Endothelial cell of umbilical vein (primary cell): ENCODE data around the gene PYGB. TPM values are rescaled to one million over a fixed set of nuclear protein-coding genes. Genes with fewer than 3 reads are reported as not detected.

Experiments used
- BruUV-seq: library from RNA; stranded (reverse); fragments of 400-500 nt; replicated peaks from 2 replicates; lab custom pipeline; 2021; lab: Mats Ljungman, UMichigan
- CTCF ChIA-PET: fragments of 300-600, 350-600 bp; sonication (Branson Sonifier 250); formaldehyde crosslinking; loops from one replicate; lab custom pipeline; 2021; ENCODE audit warnings: antibody characterized with exemption, inconsistent platforms; lab: Charles Lee
- POLR2A ChIA-PET: fragments of 300-600, 350-600 bp; sonication (Branson Sonifier 250); formaldehyde crosslinking; loops from one replicate; lab custom pipeline; 2021; ENCODE audit warnings: antibody characterized with exemption, inconsistent platforms; lab: Charles Lee
- DNase-seq: peaks from one replicate; pipeline ENCODE4 v3.0.0-alpha.2; 2011; ENCODE audit warnings: low read depth, low spot score
- FAIRE-seq: peaks from 2 replicates; lab custom pipeline; 2011; peaks lifted over from hg19 to GRCh38; lab: Jason Lieb, UNC
- H2AFZ ChIP-seq: 2 replicates; pipeline ENCODE4 v1.6.0; 2012; ENCODE audit warnings: low read depth, low read length, control low read depth, inconsistent platforms
- H3K27ac ChIP-seq: 2 replicates; pipeline ENCODE4 v1.5.1; 2011; ENCODE audit warnings: low read depth, mild to moderate bottlenecking, control low read depth, low read length, moderate library complexity; ENCODE audit not compliant: insufficient read depth
- H3K27me3 ChIP-seq, 2 experiments: 2 replicates each; pipeline versions ENCODE4 v1.6.0 to v1.6.1; 2011; ENCODE audit warnings: low read length in 2 of 2, mixed read lengths in 1 of 2; ENCODE audit not compliant: control insufficient read depth in 2 of 2, insufficient read depth in 2 of 2
- H3K36me3 ChIP-seq, 2 experiments: 2 replicates in 1 of 2; 3 replicates in 1 of 2; pipeline ENCODE4 v1.5.1; 2011; ENCODE audit warnings: low read length in 2 of 2, mild to moderate bottlenecking in 1 of 2, moderate library complexity in 1 of 2; ENCODE audit not compliant: control insufficient read depth in 2 of 2, insufficient read depth in 2 of 2; ENCODE audit errors: extremely low read depth in 1 of 2
- H3K4me1 ChIP-seq: 3 replicates; pipeline ENCODE4 v1.5.1; 2011; ENCODE audit warnings: mild to moderate bottlenecking, low read length; ENCODE audit not compliant: control insufficient read depth, insufficient read depth; ENCODE audit errors: extremely low read depth
- H3K4me2 ChIP-seq: 2 replicates; pipeline ENCODE4 v1.6.1; 2011; ENCODE audit warnings: low read length, control low read depth, mixed read lengths; ENCODE audit not compliant: insufficient read depth
- H3K4me3 ChIP-seq, 3 experiments: fragments of 200-600 bp in 1 of 3; sonication (generic), shearing (Covaris generic) in 1 of 3; replicated peaks in 1 of 3; 2 replicates each; pipeline ENCODE4 v1.5.1; 2011 to 2016; ENCODE audit warnings: control low read depth in 3 of 3, low read length in 3 of 3, mild to moderate bottlenecking in 2 of 3, inconsistent platforms in 1 of 3, low read depth in 1 of 3, moderate library complexity in 1 of 3; ENCODE audit not compliant: insufficient read depth in 1 of 3
- H3K79me2 ChIP-seq: 2 replicates; pipeline ENCODE4 v1.6.0; 2012; ENCODE audit warnings: low read length, inconsistent platforms; ENCODE audit not compliant: control insufficient read depth, insufficient read depth
- H3K9ac ChIP-seq: replicated peaks from 2 replicates; pipeline ENCODE3; 2011; ENCODE audit warnings: low read length, control low read depth; ENCODE audit not compliant: insufficient read depth; ENCODE audit errors: extremely low read depth
- H3K9me1 ChIP-seq: replicated peaks from 3 replicates; pipeline ENCODE4 v1.6.0; 2011; ENCODE audit warnings: mild to moderate bottlenecking, low read length; ENCODE audit not compliant: control insufficient read depth, insufficient read depth; ENCODE audit errors: extremely low read depth
- H3K9me3 ChIP-seq: replicated peaks from 2 replicates; pipeline ENCODE4 v1.5.1; 2012; ENCODE audit warnings: low read length, inconsistent platforms; ENCODE audit not compliant: control insufficient read depth, insufficient read depth
- H4K20me1 ChIP-seq: replicated peaks from 2 replicates; pipeline ENCODE3; 2011; ENCODE audit warnings: mild to moderate bottlenecking, low read length; ENCODE audit not compliant: control insufficient read depth, insufficient read depth; ENCODE audit errors: extremely low read depth
- EZH2 ChIP-seq: IDR thresholded peaks from 2 replicates; pipeline ENCODE4 v1.6.1; 2012; ENCODE audit warnings: borderline replicate concordance, low read depth, mild to moderate bottlenecking, moderate library complexity, low read length, inconsistent platforms; ENCODE audit not compliant: severe bottlenecking
- FOS ChIP-seq: IDR thresholded peaks from 2 replicates; pipeline ENCODE4 v1.6.1; 2011; ENCODE audit warnings: mild to moderate bottlenecking, low read length, moderate library complexity, borderline replicate concordance; ENCODE audit not compliant: insufficient read depth
- GATA2 ChIP-seq: IDR thresholded peaks from 2 replicates; pipeline ENCODE4 v1.7.0; 2011; ENCODE audit warnings: low read depth, mild to moderate bottlenecking, moderate library complexity, mixed read lengths, low read length; ENCODE audit not compliant: insufficient read length, insufficient read depth
- JUN ChIP-seq: IDR thresholded peaks from 2 replicates; pipeline ENCODE4 v1.6.1; 2011; ENCODE audit warnings: borderline replicate concordance, low read depth; ENCODE audit not compliant: insufficient read length, insufficient read depth
- MYC ChIP-seq: IDR thresholded peaks from one replicate; pipeline ENCODE4 v1.6.1; 2011; ENCODE audit warnings: mild to moderate bottlenecking, low read depth, low read length
- POLR2A ChIP-seq: IDR thresholded peaks from 2 replicates; pipeline ENCODE4 v1.6.1; 2012; ENCODE audit warnings: low read depth, mild to moderate bottlenecking, control low read depth, low read length
- POLR2AphosphoS5 ChIP-seq: IDR thresholded peaks from 2 replicates; pipeline ENCODE4 v1.6.1; 2012; ENCODE audit warnings: low read depth, mild to moderate bottlenecking, control low read depth, low read length, moderate library complexity; ENCODE audit not compliant: insufficient read depth
- dilution Hi-C: fragments of 300-500 bp; cut with MboI; formaldehyde crosslinking; loops from one replicate; pipeline ENCODE4 v1.15.0; 2019; ENCODE audit warnings: low sequenced_read_pairs; ENCODE audit not compliant: extremely low pct_ligation_motif_present
- intact Hi-C: fragments of 100-400 bp; cut with micrococcal nuclease; formaldehyde crosslinking; loops from one replicate; pipeline ENCODE4 v1.10.0; 2022
- polyA plus RNA-seq, 4 experiments: library from polyadenylated mRNA; depleted of rRNA in 3 of 4; stranded (reverse) in 3 of 4; unstranded in 1 of 4; fragments of >200 nt; gene quantifications; 2 replicates each; pipeline versions ENCODE4 v1.2.1 to v1.2.3, GENCODE V29; 2011 to 2012; ENCODE audit warnings: missing spikeins in 1 of 4
- total RNA-seq: library from RNA; stranded (reverse); gene quantifications from 2 replicates; pipeline ENCODE4 v1.2.3, GENCODE V29; 2021
- TF ChIP-seq, protein P1 (sequence below), 2 donors: IDR thresholded peaks; 1 replicate in 1 of 2; 2 replicates in 1 of 2; pipeline ENCODE4 v1.5.1; 2011; ENCODE audit warnings: low read length in 2 of 2, mild to moderate bottlenecking in 2 of 2, moderate library complexity in 2 of 2, control low read depth in 1 of 2, inconsistent platforms in 1 of 2, low read depth in 1 of 2; ENCODE audit not compliant: insufficient read depth in 1 of 2; ENCODE audit errors: extremely low read depth in 1 of 2
- TF ChIP-seq, protein P2 (sequence below): IDR thresholded peaks from 2 replicates; pipeline ENCODE4 v1.6.1; 2011; ENCODE audit not compliant: insufficient read depth, insufficient read length

The PYGB gene
- total and polyA plus RNA-seq, 2 donors (not counting 3 experiments of a cell fraction or from before 2014, with no cell fraction given): 36.1 to 60.2 TPM

DNA sequence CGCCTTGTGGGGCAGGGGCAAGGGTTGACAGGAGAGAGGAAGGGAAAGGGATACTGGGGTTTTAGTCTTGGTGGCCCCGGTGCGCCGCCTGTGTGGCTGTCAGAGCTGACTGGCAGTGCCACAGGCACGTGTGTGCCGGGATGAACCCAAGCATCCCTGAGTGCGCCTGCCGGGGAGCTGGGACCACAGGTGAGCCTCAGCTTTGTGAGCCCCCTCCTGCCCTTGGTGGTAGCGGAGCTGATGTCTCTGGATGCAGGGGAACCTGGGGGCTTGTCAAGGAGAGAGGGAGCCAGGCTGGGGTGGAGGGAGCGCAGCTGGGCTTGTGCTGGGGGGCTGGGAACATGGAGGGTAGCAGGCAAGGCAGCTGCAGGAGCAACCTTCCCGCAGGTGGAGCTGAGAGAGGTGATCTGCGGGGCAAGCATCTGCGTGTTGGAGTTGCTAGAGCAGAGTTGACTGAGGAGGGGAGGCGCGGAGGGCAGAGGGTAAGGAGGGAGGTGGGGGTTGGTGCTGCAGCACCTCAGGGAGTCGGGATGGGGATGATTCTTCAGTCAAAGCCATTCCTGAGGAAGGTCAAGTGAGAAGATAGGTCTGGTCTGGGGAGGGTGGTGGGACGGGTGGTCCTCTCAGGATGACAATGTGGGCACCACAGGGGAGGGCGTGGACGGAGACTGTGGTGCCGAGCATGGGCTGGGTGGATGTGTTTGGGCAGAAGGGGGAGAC, 28.1 kb downstream of the PYGB start:
- dilution Hi-C loops: no loop called here
- no peak for TF ChIP-seq EZH2
- no peak for TF ChIP-seq POLR2A
- no peak for TF ChIP-seq JUN
- no peak for TF ChIP-seq GATA2

DNA sequence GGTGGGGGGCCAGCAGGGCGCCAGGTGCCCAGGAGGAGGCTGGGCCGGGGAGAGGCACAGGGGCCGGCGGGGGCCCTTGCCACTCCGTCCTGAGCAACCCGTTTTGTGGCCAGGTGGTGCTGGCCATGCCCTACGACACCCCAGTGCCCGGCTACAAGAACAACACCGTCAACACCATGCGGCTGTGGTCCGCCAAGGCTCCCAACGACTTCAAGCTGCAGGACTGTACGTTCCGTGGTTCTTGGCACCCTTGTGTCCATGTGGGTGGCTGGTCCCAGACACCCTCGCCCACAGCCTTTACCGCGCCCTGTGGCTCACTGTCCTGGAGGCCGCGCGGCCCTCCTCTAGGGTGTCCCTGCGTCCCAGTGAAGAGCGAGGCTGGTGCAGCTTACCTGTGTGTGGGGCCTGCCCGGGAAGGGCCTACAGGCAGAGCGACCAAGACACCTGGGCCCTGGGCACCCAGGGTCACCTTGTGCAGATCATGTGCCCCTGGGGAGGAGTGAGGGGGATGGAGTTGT, 28.7 kb downstream of the PYGB start:
- no peak overlapping the region for H3K9ac ChIP-seq
- dilution Hi-C loops: no loop called here
- H3K79me2 ChIP-seq: no peaks in the 10 kb centered on the region
- no peak overlapping the region for H3K4me3 ChIP-seq
- no peaks in the 10 kb centered on the region for H4K20me1 ChIP-seq
- CTCF ChIA-PET: no interaction called here
- H3K27me3 ChIP-seq: no peaks in the 10 kb centered on the region
- H3K9me1 ChIP-seq: no peaks in the 10 kb centered on the region
- peaks cover 3 to 61% of the 10 kb centered on the region in 2 experiments for H3K36me3 ChIP-seq
- no peaks in the 10 kb centered on the region for H3K4me1 ChIP-seq
- no peak for DNase-seq
- no peak overlapping the region for H3K27ac ChIP-seq
- BruUV-seq: no TSS peak
- no peaks in the 10 kb centered on the region for H3K9me3 ChIP-seq
- FAIRE-seq: no peak
- no peak overlapping the region for H3K4me2 ChIP-seq
- intact Hi-C loops: no loop called here
- TF ChIP-seq MYC (no peak), GATA2 (no peak), FOS (no peak), JUN (no peak), POLR2A (no peak), POLR2AphosphoS5 (no peak), EZH2 (no peak)
- TF ChIP-seq, protein P1, sequence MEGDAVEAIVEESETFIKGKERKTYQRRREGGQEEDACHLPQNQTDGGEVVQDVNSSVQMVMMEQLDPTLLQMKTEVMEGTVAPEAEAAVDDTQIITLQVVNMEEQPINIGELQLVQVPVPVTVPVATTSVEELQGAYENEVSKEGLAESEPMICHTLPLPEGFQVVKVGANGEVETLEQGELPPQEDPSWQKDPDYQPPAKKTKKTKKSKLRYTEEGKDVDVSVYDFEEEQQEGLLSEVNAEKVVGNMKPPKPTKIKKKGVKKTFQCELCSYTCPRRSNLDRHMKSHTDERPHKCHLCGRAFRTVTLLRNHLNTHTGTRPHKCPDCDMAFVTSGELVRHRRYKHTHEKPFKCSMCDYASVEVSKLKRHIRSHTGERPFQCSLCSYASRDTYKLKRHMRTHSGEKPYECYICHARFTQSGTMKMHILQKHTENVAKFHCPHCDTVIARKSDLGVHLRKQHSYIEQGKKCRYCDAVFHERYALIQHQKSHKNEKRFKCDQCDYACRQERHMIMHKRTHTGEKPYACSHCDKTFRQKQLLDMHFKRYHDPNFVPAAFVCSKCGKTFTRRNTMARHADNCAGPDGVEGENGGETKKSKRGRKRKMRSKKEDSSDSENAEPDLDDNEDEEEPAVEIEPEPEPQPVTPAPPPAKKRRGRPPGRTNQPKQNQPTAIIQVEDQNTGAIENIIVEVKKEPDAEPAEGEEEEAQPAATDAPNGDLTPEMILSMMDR (IDR thresholded peaks at IDR 0.05; ENCODE audit: extremely low read depth in 1 of 2, insufficient read depth in 1 of 2, low read depth in 1 of 2, low read length in 2 of 2): no peak
- TF ChIP-seq, protein P2, sequence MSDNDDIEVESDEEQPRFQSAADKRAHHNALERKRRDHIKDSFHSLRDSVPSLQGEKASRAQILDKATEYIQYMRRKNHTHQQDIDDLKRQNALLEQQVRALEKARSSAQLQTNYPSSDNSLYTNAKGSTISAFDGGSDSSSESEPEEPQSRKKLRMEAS: no peak
- no peak overlapping the region for H2AFZ ChIP-seq
- POLR2A ChIA-PET: no interaction called here

More for the DNA sequence above, 28.1 kb downstream of the PYGB start:
- BruUV-seq: no TSS peak
- FAIRE-seq (no peak), DNase-seq (no peak)
- Histone ChIP-seq H3K79me2 (no peaks in the 10 kb centered on the region), H3K9ac (no peak overlapping the region), H3K4me1 (no peaks in the 10 kb centered on the region), H3K4me3 (no peak overlapping the region), H3K27ac (no peak overlapping the region), H4K20me1 (no peaks in the 10 kb centered on the region), H3K27me3 (no peaks in the 10 kb centered on the region), H3K9me1 (no peaks in the 10 kb centered on the region), H2AFZ (no peak overlapping the region), H3K36me3 (peaks cover 4 to 60% of the 10 kb centered on the region in 2 experiments), H3K9me3 (no peaks in the 10 kb centered on the region), H3K4me2 (no peak overlapping the region)
- intact Hi-C loops: no loop called here
- POLR2A ChIA-PET: no interaction called here
- CTCF ChIA-PET: interaction anchor here (1.1 kb wide), 1 partner anchor 8 kb away, joined by 4 read pairs; no protein-coding TSS in a partner anchor
